GM23248 (cell line): ENCODE measurements around the gene ZNF541.

Source experiments
- EZH2 ChIP-seq: fragments of 200-600 bp; sonication (generic); IDR thresholded peaks from 2 replicates; pipeline ENCODE4 v1.6.1; 2018; ENCODE audit warnings: antibody characterized with exemption, mild to moderate bottlenecking; ENCODE audit not compliant: insufficient read depth, poor library complexity, severe bottlenecking
- EZH2phosphoT487 ChIP-seq: fragments of 200-600 bp; sonication (generic); IDR thresholded peaks from 2 replicates; pipeline ENCODE4 v1.6.1; 2018; ENCODE audit warnings: antibody characterized with exemption, moderate library complexity, mild to moderate bottlenecking, low read depth; ENCODE audit not compliant: insufficient read depth

- no peak for TF ChIP-seq EZH2phosphoT487
- no peak for TF ChIP-seq EZH2
These were observed 23.0 kb upstream of the ZNF541 start for GRCh38 chr19:47595944-47596343.
